ENCODE data around the gene EPHA1.
A peak's percentile ranks its signal among the peaks of the same experiment; 100 is the strongest.
"Not testable (repeated sequence)": the region's sequence is repeated elsewhere in the genome, so short reads cannot be mapped to it uniquely, and the experiment has no call there.

EPHA1 gene

GRCh38 chr7:143429770-143430698, 21.4 kb upstream of the EPHA1 start:
- DNase-seq: no peak

DNA sequence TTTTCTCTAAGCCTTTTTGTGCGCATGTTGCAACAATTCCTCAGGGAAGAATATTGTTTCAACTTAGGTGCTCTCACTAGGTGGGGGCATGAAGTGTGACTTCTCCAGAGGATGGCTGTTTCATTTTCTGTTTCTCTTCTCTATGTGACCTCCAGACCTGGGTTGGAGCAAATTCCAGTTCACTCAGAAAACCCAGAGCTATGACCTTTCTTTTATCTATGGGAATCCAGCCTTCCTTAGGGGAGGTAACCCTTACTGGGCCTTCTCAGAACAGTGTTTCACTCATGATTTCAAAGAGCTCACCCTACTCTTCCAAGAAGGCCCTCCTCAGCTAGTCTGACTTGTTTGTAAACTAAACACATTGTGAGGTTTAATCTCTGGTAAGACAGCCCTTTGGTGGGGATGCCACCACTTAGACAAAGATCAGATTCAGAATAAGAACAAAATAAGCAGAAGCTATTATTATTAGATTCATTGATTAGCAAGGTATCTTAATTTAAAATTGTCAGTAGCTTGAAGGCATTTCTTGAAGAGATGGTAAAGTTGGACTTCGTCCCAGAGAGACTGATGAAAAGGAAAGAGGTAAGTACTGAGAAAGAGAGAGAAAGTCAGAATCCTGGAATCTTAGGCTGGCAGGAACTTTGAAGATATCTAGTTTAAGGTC, 18.0 kb upstream of the EPHA1 start:
- DNase-seq: no peak

DNA sequence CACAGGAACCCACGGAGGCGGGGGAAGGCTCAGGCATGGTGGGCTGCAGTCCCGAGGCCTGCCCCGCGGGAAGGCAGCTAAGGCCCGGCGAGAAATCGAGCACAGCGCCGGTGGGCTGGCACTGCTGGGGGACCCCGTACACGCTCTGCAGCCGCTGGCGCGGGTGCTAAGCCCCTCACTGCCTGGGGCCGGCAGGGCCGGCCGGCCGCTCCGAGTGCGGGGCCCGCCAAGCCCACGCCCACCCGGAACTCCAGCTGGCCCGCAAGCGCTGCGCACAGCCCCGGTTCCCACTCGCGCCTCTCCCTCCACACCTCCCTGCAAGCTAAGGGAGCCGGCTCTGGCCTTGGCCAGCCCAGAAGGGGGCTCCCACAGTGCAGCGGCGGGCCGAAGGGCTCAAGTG, 15.8 kb upstream of the EPHA1 start:
- DNase-seq: not testable (repeated sequence)

DNA sequence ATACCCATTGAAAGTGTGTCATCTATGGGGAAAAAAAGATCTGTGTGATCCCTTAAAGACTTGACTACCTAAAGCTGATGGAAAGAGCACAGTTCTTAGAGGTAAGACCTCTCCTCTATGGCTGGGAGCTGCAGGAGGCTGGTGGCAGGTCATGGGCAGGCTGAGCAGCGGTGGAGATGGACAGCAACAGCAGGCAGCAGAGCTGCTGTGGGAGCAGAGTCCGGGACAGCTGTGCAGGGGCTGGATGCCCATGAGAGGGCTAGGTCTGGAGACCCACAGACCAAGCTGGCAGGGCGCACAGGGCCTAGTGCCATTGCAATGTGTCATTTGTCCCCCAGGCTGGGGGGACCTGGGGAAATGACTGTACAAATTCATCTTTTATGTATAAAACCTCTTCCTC, 13.4 kb upstream of the EPHA1 start:
- DNase-seq: no peak

DNA sequence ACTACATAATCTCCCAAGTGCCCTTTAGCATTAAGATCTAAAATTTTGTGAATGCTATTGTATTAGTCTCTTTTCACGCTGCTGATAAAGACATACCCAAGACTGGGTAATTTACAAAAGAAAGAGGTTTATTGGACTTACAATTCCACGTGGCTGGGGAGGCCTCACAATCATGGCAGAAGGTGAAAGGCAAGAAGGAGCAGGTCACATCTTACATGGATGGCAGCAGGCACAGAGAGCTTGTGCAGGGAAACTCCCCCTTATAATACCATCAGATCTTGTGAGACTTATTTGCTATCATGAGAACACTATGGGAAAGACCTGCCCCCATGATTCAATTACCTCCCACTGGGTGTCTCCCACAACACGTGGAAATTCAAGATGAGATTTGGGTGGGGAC, 12.0 kb upstream of the EPHA1 start:
- not testable (repeated sequence) for DNase-seq

DNA sequence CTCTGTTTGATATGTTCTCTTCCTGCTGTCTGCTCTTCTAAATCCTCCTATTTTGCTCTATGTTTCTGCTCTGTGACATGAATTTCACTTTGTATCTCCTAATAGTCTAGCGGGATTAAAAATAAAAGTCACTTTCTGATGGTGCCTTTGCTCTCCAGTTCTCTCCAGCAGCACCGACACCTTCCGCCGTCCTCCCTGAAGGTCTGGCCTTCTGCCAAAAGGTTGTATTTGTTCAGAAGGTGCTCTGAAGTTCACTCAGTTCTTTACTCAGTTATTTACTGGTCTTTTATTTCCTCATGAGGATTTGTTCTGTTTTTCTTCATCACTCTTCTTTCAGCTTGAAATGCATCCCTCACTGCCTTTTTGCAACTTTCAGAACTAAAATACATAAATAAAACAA, 11.2 kb upstream of the EPHA1 start:
- DNase-seq: no peak

DNA sequence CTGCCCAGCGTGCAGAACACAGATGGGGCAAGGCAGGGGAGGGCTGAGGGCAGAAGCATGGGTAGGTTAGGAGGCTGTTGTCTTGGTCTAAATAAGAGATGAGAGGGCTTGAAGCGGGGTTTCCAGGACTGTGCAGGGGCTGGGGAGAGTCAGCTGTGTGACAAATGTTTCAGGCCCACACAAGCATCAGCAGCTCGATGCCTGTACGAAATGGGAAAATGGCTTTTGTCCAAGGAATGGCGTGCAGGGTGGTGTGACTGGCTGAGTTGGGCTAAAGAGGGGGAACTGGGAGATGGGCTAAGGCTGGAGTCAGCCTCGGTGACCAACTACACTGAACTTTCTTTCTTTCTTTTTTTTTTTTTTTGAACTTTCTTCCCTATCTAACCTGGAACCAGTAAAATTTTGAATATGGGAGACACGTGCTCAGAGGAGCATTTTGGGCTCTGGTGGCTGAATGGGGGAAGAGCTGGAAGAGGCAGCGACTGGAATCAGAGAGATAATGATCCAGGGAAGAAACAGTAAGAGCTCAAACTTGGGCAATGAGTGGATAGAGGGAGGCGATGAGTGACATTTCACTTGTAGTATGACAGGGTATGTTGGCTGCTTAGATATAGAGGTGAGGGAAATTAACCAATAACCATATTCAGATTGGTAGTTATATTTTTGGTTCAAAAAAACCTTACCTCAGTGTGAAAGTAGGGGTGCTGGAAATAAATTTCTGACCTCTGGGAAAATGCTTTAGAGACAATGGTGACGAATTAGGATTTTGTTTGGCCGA, 10.2 kb upstream of the EPHA1 start:
- no peak for DNase-seq

DNA sequence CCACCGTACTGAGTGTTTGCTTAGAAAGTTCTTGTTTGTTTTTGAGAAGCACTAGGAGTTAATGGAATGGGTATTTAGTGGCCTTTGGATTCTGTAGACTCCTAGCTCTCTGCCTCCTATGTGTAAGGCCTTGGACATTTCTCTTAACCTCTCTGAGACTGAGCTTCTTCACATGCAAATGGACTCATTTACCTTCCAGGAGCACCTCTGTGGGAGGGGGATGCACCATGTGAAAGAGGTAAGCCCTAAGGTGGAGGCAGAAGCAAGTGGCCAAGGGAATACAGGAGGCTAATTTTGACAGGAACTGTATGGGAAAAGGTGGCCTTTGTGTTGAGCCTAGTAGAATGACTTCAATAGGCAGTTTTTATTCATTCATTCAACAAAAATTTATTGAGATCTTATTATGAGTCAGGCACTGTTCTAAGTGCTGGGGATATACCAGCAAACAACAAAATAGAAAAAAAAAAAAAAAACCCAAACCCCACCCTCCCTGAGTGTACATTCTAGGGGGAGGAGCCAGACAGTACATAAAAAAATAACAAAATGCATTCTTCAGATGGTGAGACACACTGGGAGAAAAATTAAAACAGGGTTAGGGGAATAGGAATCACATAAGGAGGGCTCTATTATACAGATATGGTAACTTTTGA, 9.2 kb upstream of the EPHA1 start:
- DNase-seq: no peak

DNA sequence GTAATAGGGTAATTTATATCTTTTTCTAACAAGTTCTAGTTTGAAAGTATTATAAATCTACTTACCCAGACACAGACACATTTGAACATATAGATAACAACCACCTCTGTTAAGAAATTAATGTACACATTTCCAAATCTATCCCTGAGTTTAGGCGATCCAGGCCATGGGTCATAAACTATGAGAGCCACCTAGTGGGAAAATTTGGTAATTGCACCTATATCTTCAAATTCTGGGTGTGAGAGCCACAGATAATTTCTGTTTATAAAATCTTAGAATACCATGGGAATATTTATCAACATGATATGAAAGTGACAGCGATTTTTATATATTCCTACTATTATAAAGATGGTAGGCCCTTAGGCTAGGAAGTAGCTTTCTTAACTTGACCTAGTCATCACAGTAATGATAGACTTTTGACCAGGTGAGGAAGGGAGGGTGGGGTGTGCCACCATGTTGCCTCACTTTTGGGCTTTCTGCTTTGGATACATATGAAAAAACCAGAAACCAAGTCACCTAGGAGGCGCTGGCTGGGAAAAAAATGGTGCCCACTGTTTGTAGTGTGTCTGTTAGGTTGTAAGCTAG, 8.0 kb upstream of the EPHA1 start:
- DNase-seq: peak; percentile 74

DNA sequence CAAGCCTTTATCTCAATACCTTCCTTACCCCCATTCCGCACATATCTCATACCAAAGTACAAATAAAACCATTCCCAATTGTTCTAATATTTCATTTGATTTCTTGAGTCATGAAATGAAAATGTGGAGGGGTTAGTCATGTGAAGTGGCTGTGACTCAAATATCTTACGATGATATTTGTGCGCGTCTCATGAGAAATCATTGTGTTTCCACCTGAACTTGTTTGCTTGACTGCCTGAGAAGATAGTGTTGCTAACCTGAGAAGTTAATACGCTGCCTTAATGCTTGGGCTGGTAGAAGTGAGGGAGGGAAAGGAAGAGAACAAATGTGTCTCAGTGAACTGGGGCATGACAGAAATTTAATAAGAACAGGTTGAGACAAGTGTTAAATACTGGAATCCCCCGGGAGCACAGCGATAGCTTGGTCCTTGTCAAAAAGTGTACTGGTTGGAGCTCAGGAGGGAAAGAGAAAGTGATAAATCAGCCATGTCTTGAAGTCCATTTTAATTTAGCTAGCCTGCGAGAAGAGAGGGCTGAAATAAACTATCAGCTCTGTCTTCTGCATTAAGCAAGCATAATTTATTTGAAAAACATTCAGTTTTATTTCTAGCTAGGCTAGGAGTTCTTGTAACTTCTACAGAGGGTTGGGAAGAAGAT, 7.2 kb upstream of the EPHA1 start:
- no peak for DNase-seq

DNA sequence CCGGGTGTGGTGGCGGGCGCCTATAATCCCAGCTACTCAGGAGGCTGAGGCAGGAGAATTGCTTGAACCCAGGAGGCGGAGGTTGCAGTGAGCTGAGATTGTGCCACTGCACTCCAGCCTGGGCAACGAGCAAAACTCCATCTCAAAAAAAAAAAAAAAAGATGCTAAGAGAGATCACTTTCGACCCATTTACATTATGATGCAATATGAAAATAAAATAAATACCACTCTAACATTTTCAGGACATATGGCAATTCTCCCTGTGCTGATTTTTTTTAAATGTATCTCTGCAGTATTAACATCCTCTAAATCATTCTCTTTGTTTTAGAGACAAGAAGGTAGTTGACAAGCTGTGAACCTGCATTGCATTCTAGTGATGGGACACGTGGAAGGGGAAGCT, 6.6 kb upstream of the EPHA1 start:
- not testable (repeated sequence) for DNase-seq

DNA sequence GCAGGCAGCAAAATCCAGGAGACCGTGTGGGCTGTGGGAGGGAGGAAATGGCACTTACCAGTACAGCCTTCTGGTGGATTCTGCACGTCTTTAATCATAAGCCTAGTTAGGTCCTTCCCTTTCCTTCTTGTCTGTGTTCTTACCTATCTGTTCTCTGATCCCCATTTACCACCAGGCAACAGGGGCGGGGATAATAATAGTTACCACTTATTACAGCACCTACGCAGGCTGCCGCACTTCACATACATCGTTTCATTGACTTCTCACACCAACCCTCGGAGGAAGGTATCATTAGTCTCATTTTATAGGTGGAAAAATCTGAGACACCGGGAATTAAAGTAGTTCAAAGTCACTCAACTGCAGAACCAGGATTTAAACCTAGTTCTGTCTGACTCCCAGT, 4.5 kb upstream of the EPHA1 start:
- DNase-seq: no peak

DNA sequence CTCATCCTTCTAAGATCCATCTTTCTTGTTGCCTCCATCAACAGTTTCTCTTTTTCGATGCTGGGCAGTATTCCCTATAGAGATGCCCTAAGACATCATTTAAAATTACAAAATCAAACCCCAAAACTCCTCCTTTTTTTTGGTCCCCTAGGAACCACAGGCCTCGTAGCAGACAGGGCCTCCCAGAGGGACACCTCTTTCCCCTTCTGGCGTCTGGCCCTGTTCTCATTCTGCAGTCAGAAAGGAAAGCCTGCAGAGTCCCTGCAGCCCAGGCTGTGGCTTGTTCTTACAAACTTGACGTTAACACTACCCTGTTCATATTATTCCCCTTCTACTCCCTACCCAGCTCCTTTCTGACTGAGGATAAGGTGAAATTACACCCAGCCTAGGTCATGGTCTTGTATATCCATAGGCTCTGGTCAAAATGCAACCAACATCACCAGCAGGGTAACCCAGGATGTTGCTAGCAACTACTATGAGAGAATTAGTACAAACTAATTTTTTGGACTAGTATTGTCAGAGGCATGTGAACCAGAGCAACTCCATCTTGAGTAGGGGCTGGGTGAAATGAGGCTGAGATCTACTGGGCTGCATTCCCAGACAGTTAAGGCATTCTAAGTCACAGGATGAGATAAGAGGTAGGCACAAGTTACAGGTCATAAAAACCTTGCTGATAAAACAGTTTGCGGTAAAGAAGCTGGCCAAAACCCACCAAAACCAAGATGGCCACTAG, 3.5 kb upstream of the EPHA1 start:
- no peak for DNase-seq

DNA sequence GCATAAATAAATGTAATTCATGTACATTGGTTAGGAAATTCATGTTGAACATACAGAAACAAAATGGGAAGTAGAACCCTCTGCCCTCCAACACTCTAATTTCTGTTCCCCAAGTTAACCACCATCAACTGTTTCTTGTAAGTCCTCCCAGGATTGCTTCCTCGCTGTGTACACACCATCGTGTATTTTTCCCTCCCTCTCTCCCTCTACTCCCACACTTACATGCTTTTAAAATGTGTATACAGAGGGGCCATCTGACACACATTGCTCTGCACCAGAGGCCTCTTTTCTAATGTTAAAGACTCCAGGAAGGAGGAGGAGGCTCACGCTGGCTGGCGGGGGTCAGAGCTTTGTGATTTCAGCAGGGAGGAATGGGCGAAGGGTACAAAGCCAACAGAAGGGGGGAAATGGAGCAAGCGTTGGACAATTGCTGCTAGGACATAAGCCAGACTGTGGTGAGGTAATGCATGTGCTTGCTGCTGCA, 1.9 kb upstream of the EPHA1 start:
- no peak for DNase-seq

GRCh38 chr7:143408252-143408685, 387 bp downstream of the EPHA1 start:
- no peak for DNase-seq

DNA sequence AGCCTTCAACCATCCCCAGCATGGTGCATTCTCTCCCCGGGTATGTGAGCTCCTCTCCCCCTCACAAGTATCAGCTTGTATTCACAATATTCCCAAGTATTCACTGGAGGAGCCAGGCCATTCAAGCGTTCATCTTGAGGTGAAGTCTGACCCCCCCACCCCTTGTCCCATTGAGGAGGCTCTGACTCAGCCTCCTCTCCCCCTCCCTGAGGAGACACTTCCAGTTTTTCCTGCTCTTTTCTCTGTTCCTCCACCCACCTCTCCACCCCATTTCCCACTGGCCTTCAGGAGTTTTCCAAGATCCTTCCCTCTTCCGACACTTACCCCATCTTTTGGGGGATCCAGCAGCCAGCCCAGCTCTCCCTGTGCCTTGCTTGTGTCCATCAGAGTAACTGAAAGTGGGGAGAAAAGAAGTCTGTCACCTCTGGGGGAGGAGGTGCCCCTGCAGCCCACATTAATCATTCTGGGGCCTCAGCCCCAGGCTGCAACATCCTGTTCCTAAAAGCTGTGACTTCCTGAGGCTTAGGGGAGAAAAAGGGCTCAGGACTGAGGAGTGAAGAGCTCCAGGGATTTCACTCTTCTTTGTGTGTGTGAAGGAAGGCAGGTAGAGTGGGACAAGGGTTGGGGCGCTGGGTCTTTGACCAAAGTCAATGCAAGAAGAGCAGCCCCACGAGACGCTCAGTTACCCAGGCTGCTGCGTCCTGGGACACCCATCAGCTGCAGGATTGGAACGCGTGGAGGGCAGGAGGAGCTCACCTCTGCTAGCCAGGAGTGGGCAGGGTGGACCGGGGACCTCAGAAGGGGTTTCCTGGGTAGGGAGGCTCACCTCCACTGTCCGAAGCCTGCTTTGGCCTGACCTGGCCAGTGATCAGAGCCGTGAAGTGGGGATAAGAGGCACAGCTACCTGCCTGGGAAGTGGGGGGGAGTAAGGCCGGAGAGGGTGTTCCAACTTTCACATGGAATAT, 1.1 kb downstream of the EPHA1 start:
- DNase-seq: peak; percentile 60

DNA sequence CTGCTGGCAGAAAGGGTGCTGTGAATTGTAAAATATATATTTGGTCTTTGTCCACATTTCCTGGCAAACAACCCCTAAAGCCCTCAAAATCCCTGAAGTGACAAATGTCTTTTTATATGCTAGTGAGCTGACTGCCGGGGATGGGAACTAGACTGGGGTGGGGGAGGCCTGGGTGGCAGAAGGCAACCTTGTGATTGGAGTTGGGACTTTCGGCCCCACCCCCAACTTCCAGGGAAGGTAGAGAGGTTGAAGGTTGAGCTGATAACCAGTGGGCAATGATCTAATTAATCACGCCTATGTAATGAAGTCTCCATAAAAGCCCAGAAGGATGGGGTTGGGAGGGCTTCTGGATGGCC, 2.7 kb downstream of the EPHA1 start:
- no peak for DNase-seq

- no peak for DNase-seq
Measured at GRCh38 chr7:143405173-143406001, 3.3 kb downstream of the EPHA1 start.

- DNase-seq: not testable (repeated sequence)
Measured at GRCh38 chr7:143402233-143402632, 6.4 kb downstream of the EPHA1 start.

Measured in CD4-positive, alpha-beta T cell treated with Interleukin-10 for 1 hour (primary cell).